ENCODE data around the gene EDC4.
"Not testable (repeated sequence)": the region's sequence is repeated elsewhere in the genome, so short reads cannot be mapped to it uniquely, and the experiment has no call there.

Gene EDC4

DNA sequence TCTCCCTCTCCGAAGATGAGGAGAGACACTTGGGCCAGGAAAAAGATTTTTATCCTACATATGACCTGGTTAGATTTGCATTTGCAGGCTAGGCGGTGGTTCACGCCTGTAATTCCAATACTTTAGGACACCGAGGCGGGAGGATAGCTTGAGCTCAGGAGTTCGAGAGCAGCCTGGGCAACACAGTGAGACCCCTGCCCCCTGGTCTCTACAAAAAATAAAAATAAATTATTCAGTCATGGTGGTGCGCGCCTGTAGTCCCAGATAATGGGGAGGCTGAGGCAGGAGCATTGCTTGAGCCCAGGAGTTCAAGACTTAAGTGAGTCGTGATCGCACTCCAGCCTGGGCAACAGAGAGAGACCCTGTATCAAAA is 38.6 kb upstream of the EDC4 start (continued):
- TF ChIP-seq, protein P1, sequence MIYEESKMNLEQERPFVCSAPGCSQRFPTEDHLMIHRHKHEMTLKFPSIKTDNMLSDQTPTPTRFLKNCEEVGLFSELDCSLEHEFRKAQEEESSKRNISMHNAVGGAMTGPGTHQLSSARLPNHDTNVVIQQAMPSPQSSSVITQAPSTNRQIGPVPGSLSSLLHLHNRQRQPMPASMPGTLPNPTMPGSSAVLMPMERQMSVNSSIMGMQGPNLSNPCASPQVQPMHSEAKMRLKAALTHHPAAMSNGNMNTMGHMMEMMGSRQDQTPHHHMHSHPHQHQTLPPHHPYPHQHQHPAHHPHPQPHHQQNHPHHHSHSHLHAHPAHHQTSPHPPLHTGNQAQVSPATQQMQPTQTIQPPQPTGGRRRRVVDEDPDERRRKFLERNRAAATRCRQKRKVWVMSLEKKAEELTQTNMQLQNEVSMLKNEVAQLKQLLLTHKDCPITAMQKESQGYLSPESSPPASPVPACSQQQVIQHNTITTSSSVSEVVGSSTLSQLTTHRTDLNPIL (CRISPR knock-in tag; IDR thresholded peaks at IDR 0.05; ENCODE audit: low read depth), result no peak
- TF ChIP-seq, protein P2, sequence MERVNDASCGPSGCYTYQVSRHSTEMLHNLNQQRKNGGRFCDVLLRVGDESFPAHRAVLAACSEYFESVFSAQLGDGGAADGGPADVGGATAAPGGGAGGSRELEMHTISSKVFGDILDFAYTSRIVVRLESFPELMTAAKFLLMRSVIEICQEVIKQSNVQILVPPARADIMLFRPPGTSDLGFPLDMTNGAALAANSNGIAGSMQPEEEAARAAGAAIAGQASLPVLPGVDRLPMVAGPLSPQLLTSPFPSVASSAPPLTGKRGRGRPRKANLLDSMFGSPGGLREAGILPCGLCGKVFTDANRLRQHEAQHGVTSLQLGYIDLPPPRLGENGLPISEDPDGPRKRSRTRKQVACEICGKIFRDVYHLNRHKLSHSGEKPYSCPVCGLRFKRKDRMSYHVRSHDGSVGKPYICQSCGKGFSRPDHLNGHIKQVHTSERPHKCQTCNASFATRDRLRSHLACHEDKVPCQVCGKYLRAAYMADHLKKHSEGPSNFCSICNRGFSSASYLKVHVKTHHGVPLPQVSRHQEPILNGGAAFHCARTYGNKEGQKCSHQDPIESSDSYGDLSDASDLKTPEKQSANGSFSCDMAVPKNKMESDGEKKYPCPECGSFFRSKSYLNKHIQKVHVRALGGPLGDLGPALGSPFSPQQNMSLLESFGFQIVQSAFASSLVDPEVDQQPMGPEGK (CRISPR knock-in tag; IDR thresholded peaks at IDR 0.05; ENCODE audit: borderline replicate concordance), result no peak
- TF ChIP-seq ZFP30 (CRISPR knock-in tag; IDR thresholded peaks at IDR 0.05) (no peak), TOX (CRISPR knock-in tag; IDR thresholded peaks at IDR 0.05; ENCODE audit: borderline replicate concordance) (no peak)

DNA sequence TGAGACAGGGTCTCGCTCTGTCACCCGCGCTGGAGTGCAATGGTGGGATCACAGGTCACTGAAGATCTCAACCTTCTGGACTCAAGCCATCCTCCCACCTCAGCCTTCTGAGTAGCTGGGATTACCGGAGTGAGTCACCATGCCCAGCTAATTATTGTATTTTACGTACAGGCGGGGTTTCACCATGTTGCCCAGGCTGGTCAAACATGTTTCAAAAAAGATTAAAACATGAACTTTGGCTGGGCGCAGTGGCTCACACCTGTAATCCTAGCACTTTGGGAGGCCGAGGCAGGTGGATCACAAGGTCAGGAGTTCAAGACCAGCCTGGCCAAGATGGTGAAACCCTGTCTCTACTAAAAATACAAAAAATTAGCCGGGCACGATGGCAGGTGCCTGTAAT is 35.7 kb upstream of the EDC4 start:
- not testable (repeated sequence) for ATAC-seq

DNA sequence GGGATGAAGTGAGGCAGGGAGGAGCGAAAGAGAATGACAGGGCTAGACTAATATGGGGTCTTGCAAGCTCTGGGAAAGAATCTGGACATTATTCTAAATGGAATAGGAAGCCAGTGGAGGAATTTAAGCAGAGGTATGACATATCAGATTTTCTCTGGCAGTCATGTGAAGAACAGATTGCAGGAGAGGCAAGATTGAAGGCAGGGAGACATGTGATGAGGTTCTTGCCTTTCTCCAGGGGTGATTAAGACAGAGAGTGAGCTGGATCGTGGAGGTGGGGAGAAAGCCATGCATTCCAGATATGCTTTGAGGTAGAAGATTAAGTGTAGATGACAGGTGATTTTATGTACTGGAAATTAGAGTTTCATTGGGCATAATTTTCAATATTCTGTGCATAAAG is 35.0 kb upstream of the EDC4 start:
- no peak for ATAC-seq

DNA sequence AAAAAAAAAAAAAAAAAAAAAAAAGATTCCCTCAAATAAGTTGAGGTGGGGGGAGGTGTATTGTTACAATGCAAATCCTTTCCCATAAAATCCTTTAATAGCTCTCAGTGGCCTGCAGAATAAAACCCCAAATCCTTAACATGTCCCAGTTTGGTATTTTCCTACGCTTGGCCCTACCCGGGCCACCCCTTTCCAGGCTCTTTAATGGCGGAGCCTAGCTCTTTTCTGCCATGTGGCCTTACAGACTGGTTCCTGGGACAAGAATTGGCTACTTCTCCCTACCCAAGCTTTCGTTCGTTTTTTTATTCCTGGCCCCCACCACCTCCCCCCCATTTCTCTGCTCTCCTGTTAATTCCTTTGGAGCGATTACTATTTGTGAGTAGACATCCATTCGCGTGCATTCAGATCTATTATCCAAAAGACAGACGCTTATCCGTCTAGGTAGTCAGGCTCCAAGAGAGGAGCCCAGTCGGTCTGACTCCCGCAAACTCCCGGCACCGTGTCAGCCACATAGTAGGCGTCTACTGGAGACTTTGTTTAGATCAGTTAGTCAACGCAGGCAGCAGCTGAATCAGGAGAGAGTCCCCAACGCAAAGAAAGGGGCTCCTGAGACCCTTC is 31.5 kb upstream of the EDC4 start:
- no peak for ATAC-seq
- no peak for TF ChIP-seq ARNTL (CRISPR knock-in tag; IDR thresholded peaks at IDR 0.05; ENCODE audit: borderline replicate concordance, low read depth)
- no peak for TF ChIP-seq TOX (CRISPR knock-in tag; IDR thresholded peaks at IDR 0.05; ENCODE audit: borderline replicate concordance)
- TF ChIP-seq OSR1 (CRISPR knock-in tag; IDR thresholded peaks at IDR 0.05), result no peak
- TF ChIP-seq GLIS3 (CRISPR knock-in tag; IDR thresholded peaks at IDR 0.05), result no peak
- TF ChIP-seq, protein P3, sequence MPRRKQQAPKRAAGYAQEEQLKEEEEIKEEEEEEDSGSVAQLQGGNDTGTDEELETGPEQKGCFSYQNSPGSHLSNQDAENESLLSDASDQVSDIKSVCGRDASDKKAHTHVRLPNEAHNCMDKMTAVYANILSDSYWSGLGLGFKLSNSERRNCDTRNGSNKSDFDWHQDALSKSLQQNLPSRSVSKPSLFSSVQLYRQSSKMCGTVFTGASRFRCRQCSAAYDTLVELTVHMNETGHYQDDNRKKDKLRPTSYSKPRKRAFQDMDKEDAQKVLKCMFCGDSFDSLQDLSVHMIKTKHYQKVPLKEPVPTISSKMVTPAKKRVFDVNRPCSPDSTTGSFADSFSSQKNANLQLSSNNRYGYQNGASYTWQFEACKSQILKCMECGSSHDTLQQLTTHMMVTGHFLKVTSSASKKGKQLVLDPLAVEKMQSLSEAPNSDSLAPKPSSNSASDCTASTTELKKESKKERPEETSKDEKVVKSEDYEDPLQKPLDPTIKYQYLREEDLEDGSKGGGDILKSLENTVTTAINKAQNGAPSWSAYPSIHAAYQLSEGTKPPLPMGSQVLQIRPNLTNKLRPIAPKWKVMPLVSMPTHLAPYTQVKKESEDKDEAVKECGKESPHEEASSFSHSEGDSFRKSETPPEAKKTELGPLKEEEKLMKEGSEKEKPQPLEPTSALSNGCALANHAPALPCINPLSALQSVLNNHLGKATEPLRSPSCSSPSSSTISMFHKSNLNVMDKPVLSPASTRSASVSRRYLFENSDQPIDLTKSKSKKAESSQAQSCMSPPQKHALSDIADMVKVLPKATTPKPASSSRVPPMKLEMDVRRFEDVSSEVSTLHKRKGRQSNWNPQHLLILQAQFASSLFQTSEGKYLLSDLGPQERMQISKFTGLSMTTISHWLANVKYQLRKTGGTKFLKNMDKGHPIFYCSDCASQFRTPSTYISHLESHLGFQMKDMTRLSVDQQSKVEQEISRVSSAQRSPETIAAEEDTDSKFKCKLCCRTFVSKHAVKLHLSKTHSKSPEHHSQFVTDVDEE (CRISPR knock-in tag; IDR thresholded peaks at IDR 0.05), result no peak
- no peak for TF ChIP-seq ZNF565 (CRISPR knock-in tag; conservative IDR thresholded peaks at IDR 0.05; ENCODE audit: low read depth)
- no peak for TF ChIP-seq ZNF8 (CRISPR knock-in tag; IDR thresholded peaks at IDR 0.05)
- TF ChIP-seq ISL1 (CRISPR knock-in tag; IDR thresholded peaks at IDR 0.05), result no peak
- TF ChIP-seq TCF4 (CRISPR knock-in tag; IDR thresholded peaks at IDR 0.05; ENCODE audit: borderline replicate concordance), result no peak
- TF ChIP-seq SNAI2 (CRISPR knock-in tag; IDR thresholded peaks at IDR 0.05), result no peak

More for the DNA sequence above, 35.0 kb upstream of the EDC4 start:
- no peak for TF ChIP-seq ISL1 (CRISPR knock-in tag; IDR thresholded peaks at IDR 0.05)
- no peak for TF ChIP-seq SNAI2 (CRISPR knock-in tag; IDR thresholded peaks at IDR 0.05)
- TF ChIP-seq ZFP3 (CRISPR knock-in tag; IDR thresholded peaks at IDR 0.05), result no peak
- no peak for TF ChIP-seq TOX (CRISPR knock-in tag; IDR thresholded peaks at IDR 0.05; ENCODE audit: borderline replicate concordance)
- TF ChIP-seq, protein P3 (CRISPR knock-in tag; IDR thresholded peaks at IDR 0.05), result no peak
- TF ChIP-seq ESRRG (CRISPR knock-in tag; IDR thresholded peaks at IDR 0.05), result no peak
- no peak for TF ChIP-seq ZNF8 (CRISPR knock-in tag; IDR thresholded peaks at IDR 0.05)
- TF ChIP-seq OSR1 (CRISPR knock-in tag; IDR thresholded peaks at IDR 0.05), result no peak
- TF ChIP-seq, protein P1 (CRISPR knock-in tag; IDR thresholded peaks at IDR 0.05; ENCODE audit: low read depth), result no peak
- TF ChIP-seq RARB (CRISPR knock-in tag; IDR thresholded peaks at IDR 0.05), result no peak
- no peak for TF ChIP-seq ZNF565 (CRISPR knock-in tag; conservative IDR thresholded peaks at IDR 0.05; ENCODE audit: low read depth)
- TF ChIP-seq BACH2 (CRISPR knock-in tag; IDR thresholded peaks at IDR 0.05; ENCODE audit: borderline replicate concordance), result no peak
- TF ChIP-seq, protein P2 (CRISPR knock-in tag; IDR thresholded peaks at IDR 0.05; ENCODE audit: borderline replicate concordance), result no peak
- TF ChIP-seq, protein P4, sequence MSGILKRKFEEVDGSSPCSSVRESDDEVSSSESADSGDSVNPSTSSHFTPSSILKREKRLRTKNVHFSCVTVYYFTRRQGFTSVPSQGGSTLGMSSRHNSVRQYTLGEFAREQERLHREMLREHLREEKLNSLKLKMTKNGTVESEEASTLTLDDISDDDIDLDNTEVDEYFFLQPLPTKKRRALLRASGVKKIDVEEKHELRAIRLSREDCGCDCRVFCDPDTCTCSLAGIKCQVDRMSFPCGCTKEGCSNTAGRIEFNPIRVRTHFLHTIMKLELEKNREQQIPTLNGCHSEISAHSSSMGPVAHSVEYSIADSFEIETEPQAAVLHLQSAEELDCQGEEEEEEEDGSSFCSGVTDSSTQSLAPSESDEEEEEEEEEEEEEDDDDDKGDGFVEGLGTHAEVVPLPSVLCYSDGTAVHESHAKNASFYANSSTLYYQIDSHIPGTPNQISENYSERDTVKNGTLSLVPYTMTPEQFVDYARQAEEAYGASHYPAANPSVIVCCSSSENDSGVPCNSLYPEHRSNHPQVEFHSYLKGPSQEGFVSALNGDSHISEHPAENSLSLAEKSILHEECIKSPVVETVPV (CRISPR knock-in tag; IDR thresholded peaks at IDR 0.05), result no peak
- no peak for TF ChIP-seq CSDC2 (CRISPR knock-in tag; IDR thresholded peaks at IDR 0.05)
